ENCODE measurements around the gene PGM2. TPM values are rescaled to one million over a fixed set of nuclear protein-coding genes. Genes with fewer than 3 reads are reported as not detected.

PGM2 gene
- total and polyA plus RNA-seq, 10 of the 15 experiments (the other 5 are each of a cell fraction or from before 2014, with no cell fraction given) = 11.9 to 41.7 (median 37.1) TPM

- no peak for DNase-seq (ENCODE audit: low read depth, low spot score)
- ChIA-PET SMC1A (ENCODE audit: uncharacterized antibody, unreplicated experiment) (no interaction called here), RAD21 (ENCODE audit: unreplicated experiment) (no interaction called here), CTCF (interaction anchor here (0.5 kb wide), 1 partner anchor 65 kb away, joined by 3 read pairs; no protein-coding TSS in a partner anchor), POLR2A (no interaction called here)
- no peaks in the 10 kb centered on the region; the same call in 1 of the 2 replicates for H3K4me1 ChIP-seq (ENCODE audit: control insufficient read depth, insufficient read depth, low read length)
- no peak for TF ChIP-seq TCF12 (IDR thresholded peaks at IDR 0.05; ENCODE audit: low read depth, low read length)
- no peak for TF ChIP-seq TAF1 (IDR thresholded peaks at IDR 0.05; ENCODE audit: borderline replicate concordance, low read depth, low read length)
- no peak for TF ChIP-seq SRF (IDR thresholded peaks at IDR 0.05; ENCODE audit: low read depth in 2 of 2, low read length in 2 of 2)
- TF ChIP-seq FOXK2 (IDR thresholded peaks at IDR 0.05) = no peak
- no peak for TF ChIP-seq ASH2L (IDR thresholded peaks at IDR 0.05; ENCODE audit: borderline replicate concordance, low read depth)
- TF ChIP-seq RCOR1 (conservative IDR thresholded peaks at IDR 0.05; ENCODE audit: low read depth, low read length) = no peak
- no peak for TF ChIP-seq EGR1 (IDR thresholded peaks at IDR 0.05; ENCODE audit: borderline replicate concordance in 1 of 2, low read depth in 2 of 2, low read length in 2 of 2)
- TF ChIP-seq TCF7 (IDR thresholded peaks at IDR 0.05; ENCODE audit: borderline replicate concordance) = no peak
- TF ChIP-seq ZNF274 (IDR thresholded peaks at IDR 0.05; ENCODE audit: insufficient read depth, insufficient read length) = no peak
- TF ChIP-seq WRNIP1 (IDR thresholded peaks at IDR 0.05; ENCODE audit: borderline replicate concordance, low read depth, low read length) = no peak
- TF ChIP-seq SMC3 (IDR thresholded peaks at IDR 0.05; ENCODE audit: borderline replicate concordance, low read length) = no peak
- TF ChIP-seq MYB (IDR thresholded peaks at IDR 0.05; ENCODE audit: borderline replicate concordance, low read depth, low read length) = no peak
- no peak for FAIRE-seq
- no peak overlapping the region for H3K27ac ChIP-seq (ENCODE audit: control insufficient read depth, insufficient read depth)
- no peak overlapping the region for H3K4me2 ChIP-seq (ENCODE audit: control insufficient read depth, insufficient read depth)
- ATAC-seq = no peak
- no peak overlapping the region for H3K4me3 ChIP-seq
- H3K27me3 ChIP-seq (replicated peaks in 1 of 2; ENCODE audit: control insufficient read depth in 2 of 2, insufficient read depth in 2 of 2, low read length in 1 of 2) = no peaks in the 10 kb centered on the region
- WGBS (ENCODE audit: insufficient coverage, insufficient replicate concordance, low lambda C conversion rate, missing lambda C conversion rate) = 40% methylated on average over 4 of the region's 4 CpGs
- H3K36me3 ChIP-seq (ENCODE audit: control insufficient read depth in 2 of 2, insufficient read depth in 2 of 2, low read length in 1 of 2) = no peaks in the 10 kb centered on the region; a peak in 2 of 4 replicates
- in situ Hi-C loops (cut with MboI) = no loop called here
- H4K20me1 ChIP-seq (ENCODE audit: control insufficient read depth, insufficient read depth) = no peaks in the 10 kb centered on the region
- intact Hi-C loops (cut with micrococcal nuclease; ENCODE audit: unreplicated experiment) = no loop called here
- H2AFZ ChIP-seq (ENCODE audit: control insufficient read depth, low read depth, low read length) = no peak overlapping the region
- BruUV-seq (replicated peaks) = no TSS peak
- H3K79me2 ChIP-seq (ENCODE audit: control insufficient read depth, insufficient read depth, low read length) = no peaks in the 10 kb centered on the region
- H3K9me3 ChIP-seq (replicated peaks; ENCODE audit: control insufficient read depth, insufficient read depth, low read length) = no peaks in the 10 kb centered on the region
- no peak overlapping the region for H3K9ac ChIP-seq (ENCODE audit: control insufficient read depth, insufficient read depth, low read length)
Observed at GRCh38 chr4:37864786-37865185, 38.3 kb downstream of the PGM2 start.
